GM23338 (cell line): ENCODE data around the gene CNIH3. TPM values are rescaled to one million over a fixed set of nuclear protein-coding genes. Genes with fewer than 3 reads are reported as not detected.

Source experiments
- ATAC-seq: fragments of 200-7000 bp; cut with Tn5 transposase; 3 replicates; pipeline ENCODE4 v1.9.1; 2020
- DNase-seq: peaks from one replicate; pipeline ENCODE4 v3.0.0-alpha.2; 2015; ENCODE audit warnings: low spot score
- H2AFZ ChIP-seq: fragments of 200-600 bp; sonication (generic); 2 replicates; pipeline ENCODE4 v1.8.0; 2016; ENCODE audit warnings: antibody characterized with exemption, mild to moderate bottlenecking, moderate library complexity
- H3F3A ChIP-seq: fragments of 200-600 bp; sonication (generic); replicated peaks from 2 replicates; pipeline ENCODE4 v1.8.0; 2017; ENCODE audit warnings: antibody characterized with exemption, mixed run types, low read depth
- H3K27ac ChIP-seq: fragments of 200-600 bp; sonication (generic); 2 replicates; pipeline ENCODE4 v1.6.1; 2016; ENCODE audit warnings: low read depth
- H3K27me3 ChIP-seq: fragments of 200-600 bp; sonication (generic); 2 replicates; pipeline ENCODE4 v1.8.0; 2016; ENCODE audit warnings: mild to moderate bottlenecking, mixed run types, moderate library complexity; ENCODE audit not compliant: insufficient read depth
- H3K36me3 ChIP-seq: fragments of 200-600 bp; sonication (generic); 2 replicates; pipeline ENCODE4 v1.8.0; 2016; ENCODE audit warnings: mild to moderate bottlenecking; ENCODE audit not compliant: insufficient read depth
- H3K4me1 ChIP-seq: fragments of 200-600 bp; sonication (generic); 2 replicates; pipeline ENCODE4 v1.8.0; 2016; ENCODE audit warnings: mild to moderate bottlenecking, moderate library complexity; ENCODE audit not compliant: insufficient read depth
- H3K4me2 ChIP-seq: fragments of 200-600 bp; sonication (generic); 2 replicates; pipeline ENCODE4 v1.7.1; 2017; ENCODE audit warnings: mixed run types
- H3K4me3 ChIP-seq: fragments of 200-600 bp; sonication (generic); 2 replicates; pipeline ENCODE4 v1.6.1; 2016; ENCODE audit warnings: mixed run types
- H3K79me2 ChIP-seq: fragments of 200-600 bp; sonication (generic); replicated peaks from 2 replicates; pipeline ENCODE4 v1.8.0; 2017; ENCODE audit warnings: mild to moderate bottlenecking; ENCODE audit not compliant: insufficient read depth
- H3K9me2 ChIP-seq: fragments of 200-600 bp; sonication (generic); 2 replicates; pipeline ENCODE4 v1.8.0; 2017; ENCODE audit not compliant: insufficient read depth
- H4K20me1 ChIP-seq: fragments of 200-600 bp; sonication (generic); replicated peaks from 2 replicates; pipeline ENCODE4 v1.8.0; 2017; ENCODE audit warnings: mild to moderate bottlenecking; ENCODE audit not compliant: insufficient read depth
- H3K27ac Mint-ChIP-seq: 2 replicates; pipeline ENCODE4 v1.8.0; 2020; ENCODE audit warnings: inconsistent platforms, mild to moderate bottlenecking, moderate library complexity, mixed read lengths
- H3K27me3 Mint-ChIP-seq: 3 replicates; pipeline ENCODE4 v1.8.0; 2022; ENCODE audit warnings: low read depth, mild to moderate bottlenecking, moderate library complexity, mixed read lengths, inconsistent platforms; ENCODE audit not compliant: insufficient read depth, poor library complexity
- H3K36me3 Mint-ChIP-seq: 3 replicates; pipeline ENCODE4 v1.8.0; 2021; ENCODE audit warnings: low read depth, mild to moderate bottlenecking, inconsistent platforms, moderate library complexity, mixed read lengths
- H3K4me1 Mint-ChIP-seq: 3 replicates; pipeline ENCODE4 v1.8.0; 2020; ENCODE audit warnings: mild to moderate bottlenecking, inconsistent platforms, mixed read lengths
- H3K4me3 Mint-ChIP-seq: 3 replicates; pipeline ENCODE4 v1.8.0; 2021; ENCODE audit warnings: moderate library complexity, mild to moderate bottlenecking, inconsistent platforms, mixed read lengths
- H3K9me3 Mint-ChIP-seq: 3 replicates; pipeline ENCODE4 v1.8.0; 2020; ENCODE audit warnings: moderate library complexity, mild to moderate bottlenecking, inconsistent platforms, mixed read lengths
- CREB1 ChIP-seq: fragments of 250-450 bp; sonication (Bioruptor Pico); IDR thresholded peaks from 2 replicates; pipeline ENCODE4 v1.5.0; 2020; ENCODE audit warnings: low read depth, mild to moderate bottlenecking, moderate library complexity
- CTCF ChIP-seq, 2 experiments: fragments of 200-600 bp in 1 of 2; sonication (generic) in 1 of 2; conservative IDR thresholded peaks; 2 replicates each; pipeline versions ENCODE4 v1.5.1 to v1.6.1; 2016 to 2017; ENCODE audit warnings: antibody characterized with exemption in 2 of 2, low read depth in 2 of 2, mild to moderate bottlenecking in 2 of 2, moderate library complexity in 1 of 2
- EZH2 ChIP-seq: fragments of 200-600 bp; sonication (generic); IDR thresholded peaks from one replicate; pipeline ENCODE4 v1.8.0; 2017; ENCODE audit warnings: antibody characterized with exemption, mild to moderate bottlenecking, low read depth; ENCODE audit not compliant: unreplicated experiment
- EZH2phosphoT487 ChIP-seq: fragments of 200-600 bp; sonication (generic); IDR thresholded peaks from one replicate; pipeline ENCODE4 v1.8.1; 2018; ENCODE audit warnings: antibody characterized with exemption; ENCODE audit not compliant: unreplicated experiment
- NANOG ChIP-seq: IDR thresholded peaks from 2 replicates; pipeline ENCODE4 v1.6.1; 2016; ENCODE audit warnings: antibody characterized with exemption, borderline replicate concordance
- REST ChIP-seq: IDR thresholded peaks from one replicate; pipeline ENCODE4 v1.6.1; 2018; ENCODE audit warnings: antibody characterized with exemption; ENCODE audit not compliant: unreplicated experiment
- ZNF331 ChIP-seq: fragments of 250-450 bp; sonication (Bioruptor Pico); IDR thresholded peaks from 2 replicates; pipeline ENCODE4 v1.5.0; 2020; ENCODE audit warnings: low read depth, mild to moderate bottlenecking, moderate library complexity
- ZNF462 ChIP-seq: fragments of 250-450 bp; sonication (Bioruptor Pico); IDR thresholded peaks from 2 replicates; pipeline ENCODE4 v1.5.0; 2020; ENCODE audit warnings: mild to moderate bottlenecking, moderate library complexity
- polyA plus RNA-seq: library from polyadenylated mRNA; unstranded; fragments of >200 nt; fragmentation: Nextera tagmentation; extraction: Ambion mirVana; gene quantifications from 2 replicates; pipeline ENCODE4 v1.2.1, GENCODE V29; 2016
- total RNA-seq: library from RNA; depleted of rRNA; stranded (reverse); fragments of >200 nt; shearing (Covaris generic); gene quantifications from 2 replicates; pipeline ENCODE4 v1.2.3, GENCODE V29; 2014

CNIH3 gene
- total and polyA plus RNA-seq, 2 experiments from 2014 or later, result 3.6 to 5.1 TPM

- no peak for TF ChIP-seq CTCF (conservative IDR thresholded peaks at IDR 0.05; ENCODE audit: low read depth in 2 of 2)
- TF ChIP-seq NANOG, result no peak
- TF ChIP-seq CREB1 (CRISPR knock-in tag), result no peak
Observed at GRCh38 chr1:224620105-224620504, 4.0 kb downstream of the CNIH3 start (continued).

- no peak overlapping the region for H3K4me2 ChIP-seq
- peaks cover 9% of the 10 kb centered on the region for H3K4me1 Mint-ChIP-seq
- no peak for ATAC-seq
- no peak for TF ChIP-seq EZH2
- TF ChIP-seq EZH2phosphoT487, result no peak
- TF ChIP-seq CREB1 (CRISPR knock-in tag), result no peak
- TF ChIP-seq CTCF (conservative IDR thresholded peaks at IDR 0.05; ENCODE audit: low read depth in 2 of 2), result no peak
- TF ChIP-seq ZNF462 (CRISPR knock-in tag), result no peak
- no peak for TF ChIP-seq REST
- TF ChIP-seq ZNF331, result no peak
Observed at GRCh38 chr1:224621813-224622682, 5.9 kb downstream of the CNIH3 start.

More at GRCh38 chr1:224621813-224622682, 5.9 kb downstream of the CNIH3 start:
- no peak for DNase-seq
- Histone ChIP-seq H3K27ac (no peak overlapping the region), H4K20me1 (peaks cover 7% of the 10 kb centered on the region; the same call in 1 of the 2 replicates), H3K27me3 (peaks cover 38% of the 10 kb centered on the region), H3F3A (peaks cover 14% of the 10 kb centered on the region; the same call in 1 of the 2 replicates), H2AFZ (no peak overlapping the region), H3K79me2 (peaks cover 3% of the 10 kb centered on the region; the same call in 1 of the 2 replicates), H3K36me3 (0 out of 2 replicates have a peak, but pooled peaks cover 2% of the 10 kb centered on the region), H3K9me2 (no peaks in the 10 kb centered on the region; the same call in 1 of the 2 replicates), H3K4me1 (peaks cover 12% of the 10 kb centered on the region; the same call in 1 of the 2 replicates), H3K4me3 (no peak overlapping the region)
- Mint-ChIP-seq H3K36me3 (peaks cover 14% of the 10 kb centered on the region), H3K27ac (no peak overlapping the region), H3K9me3 (peaks cover 15% of the 10 kb centered on the region), H3K4me3 (no peak overlapping the region), H3K27me3 (peaks cover 30% of the 10 kb centered on the region)
